GM18868 (cell line): ENCODE measurements around the gene RAB3IL1.

Experiments used
- ATAC-seq: cut with Tn5 transposase; IDR thresholded peaks from one replicate; pipeline ENCODE4 v1.9.1; 2021; ENCODE audit warnings: mild to moderate bottlenecking, moderate library complexity; ENCODE audit not compliant: unreplicated experiment

RAB3IL1 gene

DNA sequence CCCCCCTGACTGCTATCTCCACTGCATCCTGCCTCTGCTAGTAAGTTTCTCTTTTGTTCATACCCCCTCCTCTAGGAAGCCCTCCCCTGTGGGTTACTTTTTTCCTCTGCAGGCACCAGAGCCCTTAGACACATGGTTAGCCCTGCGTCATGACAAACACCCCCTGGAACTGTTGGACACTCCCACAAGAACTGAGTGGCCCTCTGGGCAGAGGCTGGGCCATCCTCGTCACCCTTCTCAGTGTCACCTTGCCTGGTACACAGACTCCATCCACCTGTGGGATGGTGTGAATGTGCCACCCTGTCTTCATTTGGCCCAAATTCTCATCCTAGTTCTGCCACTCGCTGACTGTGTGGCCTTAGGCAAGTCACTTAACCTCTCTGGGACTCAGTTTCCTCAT, 4.1 kb upstream of the RAB3IL1 start:
- no peak for ATAC-seq

DNA sequence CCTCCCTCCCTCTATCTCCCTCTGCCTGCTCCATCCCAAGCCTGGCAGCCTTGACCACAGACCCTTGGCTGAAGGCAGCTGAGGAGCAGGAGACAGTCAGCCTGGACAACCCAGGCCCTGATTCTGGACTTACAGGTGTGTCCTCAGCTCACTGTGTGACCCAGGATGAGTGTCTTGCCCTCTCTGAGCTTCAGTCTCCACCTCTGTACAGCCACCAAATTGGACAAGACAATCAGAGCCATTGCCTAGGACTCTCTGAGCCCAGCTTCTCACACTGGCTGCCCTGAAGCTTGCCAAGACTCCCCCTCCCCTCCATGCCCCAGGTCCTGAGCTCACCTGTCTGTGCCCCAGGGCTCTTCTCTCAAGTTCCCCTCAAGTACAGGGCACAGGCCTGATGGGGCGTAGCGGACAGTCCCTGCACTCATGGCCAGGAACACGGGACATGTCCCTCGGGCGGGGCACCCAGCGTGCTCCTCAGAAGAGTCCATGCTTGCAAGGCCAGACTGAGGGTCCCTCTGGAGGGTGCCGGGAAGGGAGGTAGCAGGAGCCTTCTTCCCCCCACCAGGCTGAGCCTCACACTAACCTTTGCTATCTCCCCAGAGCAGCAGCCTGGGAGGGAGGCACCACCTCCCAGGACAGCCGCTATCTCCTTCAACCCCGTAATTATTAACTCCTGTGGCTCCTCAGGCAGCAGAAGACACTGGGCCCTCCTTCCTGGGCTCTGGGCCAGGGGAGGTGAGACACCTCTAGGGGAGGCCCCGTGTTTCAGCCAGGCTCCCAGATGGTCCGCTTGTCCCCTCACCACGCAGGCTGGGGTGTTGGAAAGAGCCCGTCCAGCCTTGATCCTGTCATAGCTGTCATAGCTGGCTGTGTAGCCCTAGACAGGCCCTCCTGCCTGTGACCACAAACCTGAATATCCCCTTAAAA, 2.6 kb upstream of the RAB3IL1 start:
- ATAC-seq = no peak

DNA sequence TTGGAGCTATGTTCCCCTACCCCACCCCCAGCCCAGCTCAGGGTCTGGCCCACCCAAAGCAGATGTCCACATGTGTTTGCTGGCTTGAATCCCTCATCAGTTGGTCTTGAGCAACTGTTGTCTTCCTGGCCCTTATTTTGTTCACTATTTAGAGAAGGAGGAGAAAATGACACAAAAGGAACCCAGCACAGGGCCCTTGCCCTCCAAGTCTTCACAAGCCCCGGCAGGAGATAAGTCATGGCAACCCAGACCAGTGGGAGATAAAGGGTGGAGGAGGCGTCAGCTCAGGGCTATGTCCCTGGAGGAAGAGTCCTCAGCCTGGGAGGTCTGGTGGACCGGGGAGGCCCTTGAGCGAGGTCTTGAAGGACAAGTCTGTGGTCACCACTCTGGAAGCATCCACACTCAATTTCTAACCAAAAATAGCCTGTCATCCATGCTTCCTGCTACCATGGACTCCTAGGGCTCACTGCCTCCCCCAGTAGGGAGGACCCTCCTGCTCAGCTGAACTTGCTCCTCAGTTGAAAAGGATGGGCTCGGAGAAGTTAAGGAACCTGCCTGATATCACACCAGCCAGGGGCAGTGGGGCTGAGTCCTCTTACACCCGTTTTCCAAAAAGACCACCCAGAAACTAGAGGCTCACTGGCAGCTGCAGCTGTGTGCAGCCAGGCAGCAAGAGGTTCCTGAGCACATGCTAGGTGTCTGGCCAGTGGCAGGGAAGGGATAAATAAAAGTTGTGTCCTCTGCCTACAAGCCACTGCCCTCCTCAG, 1.8 kb upstream of the RAB3IL1 start:
- ATAC-seq = no peak

DNA sequence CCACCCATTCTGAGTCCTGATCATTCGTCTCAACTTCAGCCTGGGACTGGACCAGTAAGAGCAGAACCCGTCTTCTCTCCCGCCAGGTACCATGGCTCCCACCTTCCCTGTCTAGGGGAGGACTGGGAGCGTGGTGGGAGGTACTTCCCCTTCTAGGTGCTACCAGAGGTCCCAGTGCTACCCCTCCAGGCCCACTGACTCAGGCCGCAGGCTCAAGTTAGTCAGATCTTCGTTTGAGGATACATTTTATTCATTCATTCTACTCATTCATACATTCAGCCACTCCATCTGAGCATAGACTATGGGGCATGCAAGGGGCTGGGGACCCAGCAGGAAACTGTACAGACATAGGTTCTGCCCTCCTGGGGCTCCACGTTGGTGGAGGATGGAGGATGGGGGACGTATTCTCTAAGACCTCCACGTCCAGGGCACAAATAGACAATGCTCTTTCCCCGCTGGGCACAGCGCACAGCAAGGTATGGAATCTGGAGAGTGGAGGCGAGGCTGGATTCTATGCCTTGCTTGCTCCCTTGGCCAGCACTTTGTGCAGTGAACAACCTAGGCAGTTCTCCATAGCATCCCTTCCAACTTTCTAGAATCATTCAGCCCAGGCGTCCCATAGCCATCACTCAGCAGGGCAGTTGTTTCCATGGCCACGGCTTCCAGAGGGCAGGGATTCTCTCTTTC, 1.0 kb upstream of the RAB3IL1 start:
- no peak for ATAC-seq

DNA sequence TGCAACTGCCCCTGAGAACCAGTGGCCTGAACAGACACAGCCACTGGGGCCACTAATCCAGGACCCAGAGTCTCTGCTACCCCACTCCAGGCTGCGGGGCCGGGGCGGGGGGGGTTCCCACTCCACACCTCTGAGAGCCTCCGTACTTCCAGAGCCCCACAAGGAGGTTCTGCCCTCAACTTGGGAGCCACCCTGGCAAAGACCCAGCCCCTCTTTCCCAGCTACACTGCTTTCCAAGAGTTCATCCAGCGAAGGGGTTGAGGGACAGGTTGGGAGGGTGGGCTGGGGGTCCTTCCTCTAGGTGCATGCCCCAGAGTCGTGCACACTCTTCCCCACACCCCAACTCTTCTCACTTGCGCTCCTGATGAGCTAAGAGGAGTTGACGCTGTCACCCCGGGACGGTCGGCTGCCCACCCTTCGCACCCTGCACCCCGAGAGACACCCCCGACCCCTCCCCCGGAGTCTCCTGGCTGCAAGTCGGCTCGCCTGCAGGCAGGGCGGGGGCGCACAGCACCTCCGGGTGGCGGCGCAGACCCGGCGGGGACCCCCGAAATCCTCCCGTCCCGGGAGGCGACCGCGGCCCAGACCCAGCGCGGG, 531 bp downstream of the RAB3IL1 start:
- ATAC-seq = no peak

DNA sequence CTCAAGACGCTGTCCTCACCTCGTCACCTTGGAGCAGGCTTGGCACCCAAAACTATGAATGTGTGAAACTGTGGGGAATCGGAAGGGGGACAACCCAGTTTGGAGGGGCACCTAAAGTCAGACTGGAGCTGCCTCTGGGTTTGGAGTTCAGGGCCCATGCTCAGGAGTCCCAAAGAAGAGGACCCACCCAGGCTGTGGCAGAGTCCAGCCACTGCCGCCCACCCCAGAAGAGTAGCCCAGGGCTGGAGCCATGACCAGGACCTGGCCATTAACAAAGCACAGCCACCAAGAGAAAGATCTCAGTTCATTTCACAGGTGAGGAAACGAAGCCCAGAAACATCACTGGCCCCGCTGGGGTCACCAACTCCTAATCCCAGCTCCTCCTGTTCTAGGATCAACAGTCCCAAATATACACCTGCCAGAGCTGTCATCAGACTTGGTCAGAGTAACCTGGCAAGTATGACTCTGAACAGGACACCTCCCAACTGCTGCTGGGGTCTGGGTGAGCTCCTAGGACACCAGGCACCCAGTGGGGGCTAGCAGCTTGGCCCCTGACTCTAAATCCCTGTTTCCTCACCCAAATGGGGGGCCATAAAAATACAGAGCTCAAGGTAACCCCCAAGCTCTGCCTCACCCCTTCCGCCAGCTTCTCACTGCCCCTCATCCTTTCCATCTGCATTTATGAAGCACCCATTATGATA, 2.7 kb downstream of the RAB3IL1 start:
- ATAC-seq = no peak

DNA sequence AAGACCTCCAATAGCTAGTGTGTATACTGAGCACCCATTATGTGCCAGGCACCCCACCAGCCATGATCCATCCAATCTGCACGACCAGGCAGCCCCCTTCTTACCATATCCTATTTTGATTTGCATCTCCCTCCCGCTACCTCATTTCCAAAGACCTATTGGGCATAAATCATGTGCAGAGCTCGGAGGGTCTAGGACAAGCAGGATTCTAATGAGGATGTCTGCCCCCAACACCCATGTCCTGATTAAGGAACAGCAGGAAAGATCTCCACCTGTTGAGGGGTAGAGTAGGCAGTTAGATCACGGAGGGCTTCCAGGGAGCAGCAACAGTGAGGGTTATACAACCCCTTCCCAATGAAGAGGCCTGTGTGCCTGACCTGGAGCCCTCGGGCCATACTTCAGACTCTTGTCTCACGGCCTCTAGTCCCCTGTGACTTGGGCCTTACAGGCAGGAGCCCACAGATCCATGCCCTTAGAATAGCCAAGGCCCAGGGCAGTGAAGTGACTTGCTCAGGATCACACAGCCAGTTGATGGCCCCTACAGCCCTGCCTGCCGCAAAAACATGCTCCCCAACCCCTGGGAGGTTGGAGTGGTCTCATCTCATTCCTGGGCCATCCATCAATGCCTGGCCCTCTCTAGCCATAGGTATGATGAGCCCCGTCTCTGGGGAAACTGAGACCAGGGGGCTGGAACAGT, 3.5 kb downstream of the RAB3IL1 start:
- ATAC-seq = no peak

DNA sequence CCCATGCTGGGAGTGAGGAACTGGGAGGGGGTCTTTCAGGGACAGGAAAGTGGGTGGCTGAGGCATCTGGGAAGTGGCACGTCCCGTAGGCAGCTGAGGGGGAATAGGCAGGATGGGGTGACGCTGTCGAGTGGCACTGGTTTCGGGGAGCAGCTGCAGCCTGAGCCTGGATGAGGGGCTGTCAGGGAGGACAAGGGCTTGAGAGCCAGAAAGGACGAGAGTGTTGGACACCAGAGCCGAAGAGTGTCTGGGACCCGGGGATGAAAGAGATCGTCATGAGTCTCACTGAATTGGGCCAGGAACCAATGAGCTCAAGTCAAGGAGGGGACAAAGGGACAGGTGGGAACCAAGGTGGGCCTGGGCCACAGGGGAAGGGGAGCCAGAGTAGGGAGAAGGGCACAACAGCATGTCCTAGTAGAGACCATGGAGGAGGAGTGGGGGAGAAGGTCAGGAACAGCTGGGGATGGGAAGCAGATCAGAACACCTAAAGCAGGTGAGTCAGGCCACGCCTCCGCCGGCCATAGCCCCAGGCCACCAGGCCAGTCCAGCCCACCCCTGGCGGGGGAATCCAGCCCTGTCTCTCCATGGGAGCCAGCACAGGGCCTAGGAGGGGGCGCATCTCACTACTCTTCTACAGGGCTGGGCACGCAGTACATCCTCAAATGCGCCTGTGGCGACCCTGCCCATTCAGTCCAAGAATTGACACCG, 4.2 kb downstream of the RAB3IL1 start:
- no peak for ATAC-seq

DNA sequence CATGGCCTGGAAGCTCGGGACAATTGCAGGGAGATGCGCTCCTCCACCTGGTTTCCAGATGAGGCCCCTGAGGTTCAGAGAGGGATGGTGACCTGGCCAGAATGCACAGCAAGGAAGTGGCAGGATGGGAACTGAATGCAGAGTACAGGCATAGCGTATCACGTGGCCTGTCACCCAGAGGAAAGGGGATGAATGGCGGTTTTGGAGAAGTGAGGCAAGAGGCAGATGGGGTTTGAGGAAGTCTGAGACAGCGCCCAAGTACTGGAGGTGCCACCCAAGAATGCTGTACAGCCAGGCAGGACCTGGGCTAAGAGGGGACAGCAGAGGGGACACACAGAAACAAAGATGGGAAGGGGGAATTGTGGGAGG, 4.9 kb downstream of the RAB3IL1 start:
- no peak for ATAC-seq

DNA sequence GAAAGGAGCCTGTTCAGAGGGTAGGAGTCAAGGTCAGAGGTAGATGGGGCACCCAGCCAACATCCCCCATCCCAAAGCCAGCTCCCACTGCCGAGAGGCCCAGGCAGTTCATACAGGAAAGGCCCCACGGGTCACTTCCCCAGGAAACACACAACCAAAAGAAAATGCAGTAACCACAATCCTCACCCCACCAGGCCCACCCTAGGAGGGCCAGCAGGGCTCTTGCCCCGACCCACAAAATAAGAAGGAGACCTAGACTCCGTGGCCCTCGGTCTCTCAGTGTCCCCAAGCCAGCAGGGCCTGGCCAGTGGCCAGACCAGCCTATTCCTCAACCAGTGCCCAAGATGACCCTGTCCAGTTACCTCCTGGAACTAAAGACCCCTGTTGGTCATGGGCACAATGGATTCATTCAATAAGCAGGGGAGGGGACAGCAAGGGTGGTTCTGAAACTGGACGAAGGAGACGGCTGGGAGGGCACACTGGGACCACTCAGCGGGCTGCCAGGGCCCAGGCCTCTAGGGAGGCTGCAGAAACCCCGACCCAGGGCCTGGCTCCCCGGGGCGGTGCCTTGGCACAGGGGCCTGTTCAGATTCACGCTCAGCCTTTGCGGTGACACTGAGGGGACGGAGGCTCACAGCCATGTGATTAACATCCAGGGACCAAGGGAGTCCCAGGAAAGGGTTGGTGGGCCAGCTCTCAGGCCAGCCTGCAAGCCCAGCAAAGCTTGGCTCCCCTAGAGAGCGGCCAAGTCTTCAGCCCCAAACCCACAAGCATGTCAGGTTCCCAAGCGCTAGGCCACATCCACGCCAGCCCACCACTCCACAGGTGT, 5.5 kb downstream of the RAB3IL1 start:
- no peak for ATAC-seq

DNA sequence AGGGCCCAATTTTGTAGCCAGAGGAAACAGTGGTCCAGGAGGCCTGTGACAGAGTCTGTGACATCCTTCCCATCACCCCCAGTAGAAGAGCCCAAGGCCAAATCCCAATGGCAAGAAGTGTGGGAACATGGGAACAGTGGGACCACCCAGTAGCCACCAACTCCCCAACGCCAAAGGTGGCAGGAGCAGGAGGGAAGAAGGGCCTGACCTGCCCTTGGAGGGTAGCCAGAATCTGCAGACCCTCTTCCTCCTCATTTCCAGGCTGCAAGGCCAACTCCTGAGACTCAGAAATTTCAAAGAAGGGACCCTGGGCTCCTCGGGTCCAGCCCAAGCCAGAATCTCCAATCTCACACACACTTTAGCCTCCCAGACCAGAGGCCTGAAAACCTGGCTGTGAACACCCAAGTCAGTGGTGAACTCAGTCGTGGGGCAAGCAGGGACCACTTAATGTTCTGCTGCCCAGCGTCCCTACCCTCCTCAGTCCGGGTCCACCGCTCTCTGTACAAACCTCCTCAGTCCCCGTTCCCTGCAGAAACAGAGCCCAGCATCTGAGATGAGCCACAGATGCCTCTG, 6.2 kb downstream of the RAB3IL1 start:
- ATAC-seq = no peak

DNA sequence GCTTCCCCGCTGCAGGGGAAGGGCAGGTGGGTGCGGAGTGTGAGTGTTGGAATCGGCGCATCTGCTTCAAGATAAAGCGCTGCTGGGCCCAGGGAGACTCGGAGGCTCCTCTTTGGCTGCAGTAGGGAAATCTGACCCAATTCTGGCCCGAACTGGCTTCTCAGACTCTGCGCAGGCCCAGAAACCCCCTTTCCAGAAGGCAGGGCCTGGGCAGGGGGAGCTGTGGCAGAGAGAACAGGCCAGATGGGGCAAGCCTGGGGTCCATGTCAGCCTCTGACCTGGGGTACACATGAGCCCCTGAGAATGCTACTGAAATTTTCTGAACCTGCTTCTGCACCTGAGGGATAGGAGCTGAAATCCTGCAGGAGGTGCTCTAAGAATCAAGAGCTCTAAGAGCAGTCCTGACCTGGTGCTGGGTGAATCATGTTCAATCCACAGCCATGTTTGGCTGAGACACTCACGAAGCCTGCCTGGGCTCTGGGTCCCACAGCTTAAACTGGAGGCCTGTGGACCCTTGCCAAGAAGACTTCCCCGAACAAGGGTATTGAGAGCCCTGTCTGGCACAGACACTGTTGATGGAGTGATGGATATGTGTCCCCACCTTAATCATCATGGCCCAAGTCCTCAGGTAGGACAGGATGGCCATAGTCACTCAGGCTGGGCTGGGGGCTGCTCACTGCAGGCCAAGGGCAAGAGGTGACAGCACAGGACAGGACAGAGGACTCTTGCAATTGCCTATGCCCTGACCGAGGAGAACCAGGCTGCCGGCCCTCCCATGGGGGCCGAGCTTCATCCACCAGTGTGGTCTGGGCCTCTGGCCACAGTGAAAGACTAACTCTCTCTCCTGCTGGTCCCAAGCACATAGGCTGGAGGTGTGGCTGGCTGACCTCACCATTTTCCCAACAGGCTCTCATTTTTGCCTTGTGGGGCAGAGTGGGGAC, 6.9 kb downstream of the RAB3IL1 start:
- ATAC-seq = no peak

DNA sequence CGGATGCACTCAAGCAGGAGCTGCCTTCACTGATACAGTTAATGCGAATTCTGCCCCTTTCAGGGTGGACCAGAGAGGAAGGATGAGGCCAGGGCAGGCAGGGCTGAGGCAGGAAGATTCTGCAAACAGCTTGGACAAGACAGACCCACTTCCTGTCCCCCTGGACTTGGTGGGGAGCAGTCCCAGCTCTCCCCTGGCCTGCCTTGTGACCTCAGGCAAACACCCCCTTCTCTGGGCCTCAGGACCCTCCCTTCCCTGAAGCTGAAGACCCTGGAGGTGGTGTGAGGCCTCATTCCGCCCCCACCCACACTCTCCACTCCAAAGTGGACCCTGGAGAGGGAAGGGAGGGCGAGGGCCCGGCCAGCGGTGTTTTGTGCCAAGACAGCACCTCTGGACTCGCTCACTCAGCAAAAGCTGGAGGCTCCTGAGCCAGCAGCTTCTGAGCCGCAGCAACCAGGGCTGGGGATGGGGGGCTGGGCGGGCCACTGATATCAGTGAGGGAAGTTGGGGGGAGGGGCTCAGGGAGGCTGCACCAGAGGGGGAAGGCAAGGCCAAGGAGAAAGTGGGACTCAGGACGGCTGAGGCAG, 8.5 kb downstream of the RAB3IL1 start:
- ATAC-seq = no peak

DNA sequence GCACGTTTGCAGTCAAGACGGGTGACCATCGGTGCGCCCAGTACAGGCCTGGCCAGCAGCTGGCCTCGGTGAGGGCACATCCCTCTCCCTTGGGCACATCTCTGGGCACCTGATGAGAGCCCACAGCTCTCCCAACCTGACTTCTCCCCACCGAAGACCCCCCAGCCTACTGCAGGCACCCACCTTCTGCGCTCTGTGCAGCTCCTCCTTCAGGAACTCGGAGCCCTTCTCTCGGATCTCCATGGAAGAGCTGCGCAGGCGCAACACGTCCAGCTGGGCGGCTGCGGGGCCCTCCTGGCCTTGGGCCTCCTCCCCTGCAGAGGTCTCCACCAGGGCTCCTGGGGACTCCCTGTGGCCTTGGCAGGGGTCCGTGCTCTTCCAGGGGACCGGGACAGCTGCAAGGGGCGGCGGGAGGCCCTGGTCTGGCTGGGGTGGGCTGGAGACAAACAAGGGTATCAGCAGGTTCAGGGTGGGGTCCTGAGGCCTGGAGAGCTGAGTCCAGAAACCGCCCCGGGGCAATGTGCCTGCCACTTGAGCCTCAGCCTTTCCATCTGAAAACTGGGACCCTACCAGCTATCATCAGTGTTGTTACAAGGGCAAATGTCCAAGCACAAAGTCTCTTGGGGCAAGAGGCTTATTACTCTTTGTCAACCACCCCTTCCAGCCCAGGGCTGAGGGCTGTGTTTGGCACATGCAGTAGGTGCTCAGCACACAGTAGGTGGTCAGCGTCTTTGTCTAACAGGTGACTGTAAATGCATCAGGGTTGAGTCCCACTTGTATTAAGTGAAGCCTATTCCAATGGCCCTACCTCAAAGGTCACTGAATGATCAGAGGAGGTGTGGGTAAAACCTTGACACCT, 9.3 kb downstream of the RAB3IL1 start:
- no peak for ATAC-seq

DNA sequence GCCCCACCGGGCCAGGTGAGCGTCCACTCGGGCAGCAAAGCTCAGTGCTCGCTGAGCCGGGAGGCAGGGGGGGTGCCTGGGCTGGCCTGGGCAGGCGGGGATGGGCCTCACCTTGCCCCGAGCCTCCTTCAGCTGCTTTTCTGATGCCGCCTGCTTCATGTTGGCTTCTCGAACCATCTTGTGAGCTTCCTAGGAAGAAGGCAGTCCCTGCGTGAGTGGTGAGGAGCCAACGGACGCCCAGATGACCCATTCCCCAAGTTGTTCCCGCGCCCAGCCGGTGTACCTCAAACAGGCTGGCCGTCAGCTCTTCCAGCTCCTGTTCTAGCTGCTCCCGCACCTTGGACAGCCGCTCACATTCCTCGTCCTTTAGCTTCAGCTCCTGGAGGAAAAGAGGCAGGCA, 10.1 kb downstream of the RAB3IL1 start:
- ATAC-seq = no peak

DNA sequence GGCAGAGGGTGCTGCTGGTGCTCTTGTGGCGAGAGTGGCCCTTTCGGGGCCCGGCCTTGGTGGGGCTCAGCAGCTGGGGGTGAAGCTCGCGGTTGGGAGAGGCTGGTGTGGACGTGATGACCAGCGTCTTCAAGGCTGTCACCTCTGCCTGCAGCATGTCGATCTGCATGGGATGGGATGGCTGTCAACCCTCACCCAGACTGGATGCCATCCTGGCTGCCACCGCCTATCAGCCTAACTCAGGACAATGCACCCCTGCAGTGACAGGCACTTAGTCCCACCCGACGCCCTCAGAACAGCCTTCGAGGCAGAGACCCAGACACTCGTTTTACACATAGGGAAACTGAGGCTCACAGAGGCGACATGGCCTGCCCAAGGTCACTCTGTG, 10.8 kb downstream of the RAB3IL1 start:
- ATAC-seq = no peak
